ENCODE data around the gene OR1K1. TPM values are rescaled to one million over a fixed set of nuclear protein-coding genes. Genes with fewer than 3 reads are reported as not detected.

Gene OR1K1
- total RNA-seq (not detected), total RNA-seq (0 reads per million in 29 experiments)
- total RNA-seq (2013): not detected

GRCh38 chr9:122800066-122801060 is at the start of gene OR1K1:
Gene OR1K1, plus strand, starts transcription at chr9:122800123. Its CDS starts 0 bp downstream, at chr9:122800123.
- DNase-seq: no peak
- Histone ChIP-seq H3K9me3 (no peaks in the 10 kb centered on the region), H3K27ac (ENCODE audit: low read length) (no peak within 1 kb of the TSS), H3K4me3 (ENCODE audit: control insufficient read depth in 1 of 2, extremely low read depth in 1 of 2, low read length in 1 of 2) (no peak within 1 kb of the TSS), H3K36me3 (ENCODE audit: control insufficient read depth in 2 of 2, extremely low read depth in 1 of 2, insufficient read depth in 1 of 2, low read length in 1 of 2) (peaks cover 0 to 2% of the 10 kb centered on the region in 2 donors), H3K27me3 (replicated peaks in 1 of 2; ENCODE audit: control insufficient read depth in 2 of 2, extremely low read depth in 1 of 2, insufficient read depth in 2 of 2, low read length in 1 of 2) (no peaks in the 10 kb centered on the region), H3K4me1 (ENCODE audit: control insufficient read depth in 1 of 2, extremely low read depth in 1 of 2, insufficient read depth in 2 of 2, low read length in 2 of 2) (no peaks in the 10 kb centered on the region)
- ChIA-PET CTCF (no interaction called here), POLR2A (no interaction called here)
- Mint-ChIP-seq H3K27me3 (no peaks in the 10 kb centered on the region), H3K9me3 (no peaks in the 10 kb centered on the region), H3K27ac (no peak within 1 kb of the TSS), H3K4me3 (no peak within 1 kb of the TSS), H3K4me1 (no peaks in the 10 kb centered on the region), H3K36me3 (peaks cover 11% of the 10 kb centered on the region)
- WGBS (ENCODE audit: insufficient coverage): 94% methylated on average over 30 of the region's 30 CpGs
- ATAC-seq (replicated peaks in 1 of 4): no peak

GRCh38 chr9:122754825-122755224 is 45.1 kb upstream of the OR1K1 start:
- H3K27me3 Mint-ChIP-seq: peaks cover 0 to 3% of the 10 kb centered on the region in 2 donors
- POLR2A ChIA-PET: no interaction called here

DNA sequence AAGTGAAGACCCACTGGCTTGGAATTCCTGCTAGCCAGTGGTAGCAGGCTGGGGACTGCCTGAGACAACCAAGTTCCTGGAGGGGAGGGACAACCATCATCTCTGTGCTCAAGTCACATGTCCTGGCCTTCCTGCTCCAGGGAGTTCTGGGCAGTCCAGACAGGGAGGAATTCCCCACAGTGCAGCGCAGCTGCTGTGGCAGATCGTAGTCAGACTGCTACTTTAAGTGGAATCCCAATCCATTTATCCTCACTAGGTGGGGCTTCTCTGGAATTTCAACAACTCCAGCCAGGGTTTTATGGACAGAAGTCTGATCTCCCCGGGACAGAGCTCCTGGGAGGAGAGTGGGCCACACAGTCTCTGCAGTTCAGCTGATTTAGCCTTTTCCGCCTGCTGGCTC is 32.1 kb upstream of the OR1K1 start:
- 89% methylated on average over 3 of the region's 4 CpGs for WGBS (ENCODE audit: insufficient coverage)
- Mint-ChIP-seq H3K4me3 (no peak overlapping the region), H3K27ac (no peak overlapping the region), H3K4me1 (no peaks in the 10 kb centered on the region), H3K36me3 (peaks cover 19% of the 10 kb centered on the region), H3K9me3 (peaks cover 19 to 40% (median 30%) of the 10 kb centered on the region in 3 donors), H3K27me3 (peaks cover 0 to 7% of the 10 kb centered on the region in 2 donors)
- H3K36me3 ChIP-seq (ENCODE audit: control insufficient read depth in 2 of 2, extremely low read depth in 1 of 2, insufficient read depth in 1 of 2, low read length in 1 of 2): no peaks in the 10 kb centered on the region
- H3K27ac ChIP-seq (ENCODE audit: low read length): no peak overlapping the region
- ATAC-seq (replicated peaks in 1 of 4) (no peak), DNase-seq (no peak)
- ChIA-PET POLR2A (no interaction called here), CTCF (no interaction called here)
- H3K27me3 ChIP-seq (replicated peaks in 1 of 2; ENCODE audit: control insufficient read depth in 2 of 2, extremely low read depth in 1 of 2, insufficient read depth in 2 of 2, low read length in 1 of 2): peaks cover 0 to 9% of the 10 kb centered on the region in 2 experiments
- peaks cover 3% of the 10 kb centered on the region for H3K9me3 ChIP-seq
- H3K4me3 ChIP-seq (ENCODE audit: control insufficient read depth in 1 of 2, extremely low read depth in 1 of 2, low read length in 1 of 2): no peak overlapping the region
- no peaks in the 10 kb centered on the region for H3K4me1 ChIP-seq (ENCODE audit: control insufficient read depth in 1 of 2, extremely low read depth in 1 of 2, insufficient read depth in 2 of 2, low read length in 2 of 2)

More at GRCh38 chr9:122754825-122755224, 45.1 kb upstream of the OR1K1 start:
- no peak overlapping the region for H3K27ac Mint-ChIP-seq
- no peaks in the 10 kb centered on the region for H3K27me3 ChIP-seq (replicated peaks in 1 of 2; ENCODE audit: control insufficient read depth in 2 of 2, extremely low read depth in 1 of 2, insufficient read depth in 2 of 2, low read length in 1 of 2)
- CTCF ChIA-PET: interaction anchor here in 1 of 2 donors (0.6 kb wide), 1 partner anchor 104 kb away, joined by 6 read pairs; no protein-coding TSS in a partner anchor
- H3K4me1 ChIP-seq (ENCODE audit: control insufficient read depth in 1 of 2, extremely low read depth in 1 of 2, insufficient read depth in 2 of 2, low read length in 2 of 2): no peaks in the 10 kb centered on the region
- no peak overlapping the region for H3K4me3 ChIP-seq (ENCODE audit: control insufficient read depth in 1 of 2, extremely low read depth in 1 of 2, low read length in 1 of 2)
- no peaks in the 10 kb centered on the region for H3K9me3 ChIP-seq
- H3K4me1 Mint-ChIP-seq: no peaks in the 10 kb centered on the region
- H3K9me3 Mint-ChIP-seq: peaks cover 20 to 23% (median 22%) of the 10 kb centered on the region in 3 donors
- H3K36me3 ChIP-seq (ENCODE audit: control insufficient read depth in 2 of 2, extremely low read depth in 1 of 2, insufficient read depth in 1 of 2, low read length in 1 of 2): no peaks in the 10 kb centered on the region
- DNase-seq: no peak
- no peak overlapping the region for H3K27ac ChIP-seq (ENCODE audit: low read length)
- H3K36me3 Mint-ChIP-seq: peaks cover 23% of the 10 kb centered on the region
- WGBS (ENCODE audit: insufficient coverage): no CpG with 5 or more reads among the region's 2 CpGs
- no peak for ATAC-seq (replicated peaks in 1 of 4)
- no peak overlapping the region for H3K4me3 Mint-ChIP-seq

GRCh38 chr9:122777052-122777451 is 22.9 kb upstream of the OR1K1 start:
- Histone ChIP-seq H3K36me3 (ENCODE audit: control insufficient read depth in 2 of 2, extremely low read depth in 1 of 2, insufficient read depth in 1 of 2, low read length in 1 of 2) (no peaks in the 10 kb centered on the region), H3K4me1 (ENCODE audit: control insufficient read depth in 1 of 2, extremely low read depth in 1 of 2, insufficient read depth in 2 of 2, low read length in 2 of 2) (no peaks in the 10 kb centered on the region), H3K27me3 (replicated peaks in 1 of 2; ENCODE audit: control insufficient read depth in 2 of 2, extremely low read depth in 1 of 2, insufficient read depth in 2 of 2, low read length in 1 of 2) (peaks cover 0 to 4% of the 10 kb centered on the region in 2 experiments), H3K27ac (ENCODE audit: low read length) (no peak overlapping the region), H3K9me3 (no peaks in the 10 kb centered on the region), H3K4me3 (ENCODE audit: control insufficient read depth in 1 of 2, extremely low read depth in 1 of 2, low read length in 1 of 2) (no peak overlapping the region)
- Mint-ChIP-seq H3K4me1 (no peaks in the 10 kb centered on the region), H3K9me3 (peaks cover 9 to 14% (median 11%) of the 10 kb centered on the region in 3 donors), H3K27me3 (peaks cover 0 to 4% of the 10 kb centered on the region in 2 donors), H3K27ac (no peak overlapping the region), H3K36me3 (peaks cover 6% of the 10 kb centered on the region), H3K4me3 (no peak overlapping the region)
- DNase-seq: no peak
- POLR2A ChIA-PET: interaction anchor here in 1 of 2 donors (0.6 kb wide), 1 partner anchor 728 kb away, joined by 3 read pairs; no protein-coding TSS in a partner anchor
- no peak for ATAC-seq (replicated peaks in 1 of 4)
- CTCF ChIA-PET: interaction anchor here in 1 of 2 donors (0.6 kb wide), 1 partner anchor 14 kb away, joined by 3 read pairs; no protein-coding TSS in a partner anchor
- no CpG with 5 or more reads among the region's 8 CpGs for WGBS (ENCODE audit: insufficient coverage)

- peaks cover under 1% of the 10 kb centered on the region for H3K36me3 Mint-ChIP-seq
- peaks cover 0 to 4% of the 10 kb centered on the region in 2 donors for H3K27me3 Mint-ChIP-seq
- DNase-seq (no peak), ATAC-seq (replicated peaks in 1 of 4) (no peak)
- CTCF ChIA-PET: no interaction called here
- peaks cover 6 to 7% (median 7%) of the 10 kb centered on the region in 3 donors for H3K9me3 Mint-ChIP-seq
- H3K27me3 ChIP-seq (replicated peaks in 1 of 2; ENCODE audit: control insufficient read depth in 2 of 2, extremely low read depth in 1 of 2, insufficient read depth in 2 of 2, low read length in 1 of 2): peaks cover 0 to 4% of the 10 kb centered on the region in 2 experiments
- H3K27ac ChIP-seq (ENCODE audit: low read length): no peak overlapping the region
- no peaks in the 10 kb centered on the region for H3K4me1 ChIP-seq (ENCODE audit: control insufficient read depth in 1 of 2, extremely low read depth in 1 of 2, insufficient read depth in 2 of 2, low read length in 2 of 2)
- H3K4me3 Mint-ChIP-seq: no peak overlapping the region
- POLR2A ChIA-PET: no interaction called here
- no peak overlapping the region for H3K27ac Mint-ChIP-seq
- no peaks in the 10 kb centered on the region for H3K4me1 Mint-ChIP-seq
- H3K36me3 ChIP-seq (ENCODE audit: control insufficient read depth in 2 of 2, extremely low read depth in 1 of 2, insufficient read depth in 1 of 2, low read length in 1 of 2): no peaks in the 10 kb centered on the region
- no peaks in the 10 kb centered on the region for H3K9me3 ChIP-seq
- no peak overlapping the region for H3K4me3 ChIP-seq (ENCODE audit: control insufficient read depth in 1 of 2, extremely low read depth in 1 of 2, low read length in 1 of 2)
- WGBS (ENCODE audit: insufficient coverage): 100% methylated on average over 1 of the region's 3 CpGs
Measured at GRCh38 chr9:122777935-122778627, 21.8 kb upstream of the OR1K1 start.

- ATAC-seq (replicated peaks in 1 of 4) (no peak), DNase-seq (no peak)
- Mint-ChIP-seq H3K9me3 (no peaks in the 10 kb centered on the region), H3K4me3 (no peak overlapping the region), H3K27me3 (no peaks in the 10 kb centered on the region), H3K27ac (no peak overlapping the region), H3K4me1 (no peaks in the 10 kb centered on the region), H3K36me3 (no peaks in the 10 kb centered on the region)
- CTCF ChIA-PET: no interaction called here
- H3K27me3 ChIP-seq (replicated peaks in 1 of 2; ENCODE audit: control insufficient read depth in 2 of 2, extremely low read depth in 1 of 2, insufficient read depth in 2 of 2, low read length in 1 of 2): peaks cover 0 to 4% of the 10 kb centered on the region in 2 experiments
- POLR2A ChIA-PET: no interaction called here
- no peaks in the 10 kb centered on the region for H3K9me3 ChIP-seq
- no peak overlapping the region for H3K27ac ChIP-seq (ENCODE audit: low read length)
- no peaks in the 10 kb centered on the region for H3K4me1 ChIP-seq (ENCODE audit: control insufficient read depth in 1 of 2, extremely low read depth in 1 of 2, insufficient read depth in 2 of 2, low read length in 2 of 2)
- WGBS (ENCODE audit: insufficient coverage): 67% methylated on average over 1 of the region's 3 CpGs
- no peaks in the 10 kb centered on the region for H3K36me3 ChIP-seq (ENCODE audit: control insufficient read depth in 2 of 2, extremely low read depth in 1 of 2, insufficient read depth in 1 of 2, low read length in 1 of 2)
- no peak overlapping the region for H3K4me3 ChIP-seq (ENCODE audit: control insufficient read depth in 1 of 2, extremely low read depth in 1 of 2, low read length in 1 of 2)
Measured at GRCh38 chr9:122779181-122779580, 20.7 kb upstream of the OR1K1 start.
